DMS53 treated with DMSO at 0.1 percent for 48 hours (cell line): ENCODE data around the gene TRAIP.
"Not testable (repeated sequence)": the region's sequence is repeated elsewhere in the genome, so short reads cannot be mapped to it uniquely, and the experiment has no call there.

Experiments
- DNase-seq: peaks from one replicate; lab custom pipeline; 2025; ENCODE audit not compliant: unreplicated experiment; lab: John Stamatoyannopoulos, UW

Gene TRAIP

DNA sequence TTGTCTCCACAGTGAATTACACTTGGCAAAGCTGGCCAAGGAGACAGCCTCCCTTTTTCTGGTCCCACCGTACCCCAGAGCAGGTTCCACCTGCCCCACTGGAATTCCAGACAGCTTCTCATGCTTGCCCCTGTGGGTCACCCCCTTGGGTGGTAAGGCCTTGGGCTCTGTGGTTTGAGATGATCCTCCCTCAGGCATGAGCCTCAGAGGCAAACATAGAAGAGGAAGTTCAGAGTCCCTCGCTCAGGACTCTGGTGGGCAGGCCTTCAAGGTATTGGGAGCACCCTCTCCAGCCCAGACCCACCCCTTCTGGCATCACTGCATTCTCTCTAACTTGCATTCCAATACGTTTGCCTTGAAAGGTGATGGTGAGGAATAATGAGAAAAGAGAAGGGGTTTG lies 25.0 kb downstream of the TRAIP start:
- no peak for DNase-seq

DNA sequence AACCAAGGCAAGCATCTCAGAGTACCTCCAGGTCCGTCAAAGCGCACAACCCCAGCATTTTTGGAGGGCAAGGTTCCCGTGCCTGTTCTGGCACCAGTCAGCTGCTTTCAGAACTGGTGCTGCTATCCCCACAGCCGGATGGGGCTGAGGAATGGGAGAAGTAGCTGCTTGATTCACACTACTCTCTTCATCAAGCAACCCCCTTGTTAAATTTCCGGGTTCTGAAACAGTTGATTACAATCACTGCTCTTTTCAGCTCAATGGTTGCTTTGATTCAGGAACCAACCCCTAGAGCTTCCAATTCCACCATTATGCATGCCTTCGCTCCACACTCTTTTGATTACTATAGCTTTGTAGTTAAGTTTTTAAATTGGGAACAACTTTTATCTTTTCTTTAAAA lies 30.3 kb downstream of the TRAIP start:
- DNase-seq = no peak

DNA sequence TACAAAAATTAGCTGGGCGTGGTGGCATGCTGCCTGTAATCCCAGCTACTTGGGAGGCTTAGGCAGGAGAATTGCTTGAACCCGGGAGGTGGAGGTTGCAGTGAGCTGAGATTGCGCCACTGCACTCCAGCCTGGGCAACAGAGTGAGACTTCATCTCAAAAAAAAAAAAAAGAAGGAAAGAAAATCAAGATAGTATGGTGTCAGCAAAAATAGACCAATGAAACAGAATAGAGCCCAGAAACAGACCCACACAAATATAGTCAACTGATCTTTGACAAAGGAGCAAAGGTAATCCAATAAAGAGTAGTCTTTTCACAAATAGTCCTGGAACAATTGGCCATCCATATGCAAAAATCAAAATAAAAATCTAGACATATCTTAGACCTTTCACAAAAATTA lies 33.2 kb downstream of the TRAIP start:
- DNase-seq = not testable (repeated sequence)

DNA sequence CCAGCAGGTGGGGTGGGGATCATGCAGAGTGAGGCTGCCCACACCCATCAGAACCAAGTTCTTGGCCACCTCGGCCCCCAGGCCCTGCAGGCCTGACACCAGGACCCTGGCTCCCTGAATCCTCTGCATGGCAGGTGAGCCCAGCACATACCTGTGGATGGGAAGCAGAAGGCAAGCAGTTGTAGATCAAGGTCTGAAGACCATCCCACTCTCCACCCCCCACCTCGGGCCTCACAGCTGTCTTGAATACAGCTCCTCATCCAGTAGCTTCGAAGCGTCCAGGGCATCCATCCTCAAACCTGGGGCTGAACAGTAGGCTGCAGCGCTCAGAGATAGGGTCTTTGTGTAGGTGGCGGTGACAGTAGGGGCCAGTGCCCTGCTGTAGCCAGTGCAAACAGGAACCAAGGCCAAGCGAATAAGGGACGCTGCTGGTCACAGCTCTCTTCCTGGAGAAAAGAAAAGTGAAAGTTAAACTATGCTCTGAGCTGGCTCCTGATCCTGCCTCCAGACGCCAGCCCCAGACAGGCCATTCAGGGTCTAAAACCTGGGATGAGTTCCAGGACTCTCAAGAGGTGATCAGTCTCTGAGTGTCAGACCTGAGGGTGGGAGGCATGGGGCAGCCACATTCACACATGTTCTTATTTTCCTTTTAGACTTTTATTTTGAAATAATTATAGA lies 42.7 kb downstream of the TRAIP start, which contains the start of gene UBA7:
Gene UBA7 (minus strand): TSS at position 457 of the 678 bp plus-strand sequence. CDS start 166 bp downstream, at position 291.
- no peak for DNase-seq

DNA sequence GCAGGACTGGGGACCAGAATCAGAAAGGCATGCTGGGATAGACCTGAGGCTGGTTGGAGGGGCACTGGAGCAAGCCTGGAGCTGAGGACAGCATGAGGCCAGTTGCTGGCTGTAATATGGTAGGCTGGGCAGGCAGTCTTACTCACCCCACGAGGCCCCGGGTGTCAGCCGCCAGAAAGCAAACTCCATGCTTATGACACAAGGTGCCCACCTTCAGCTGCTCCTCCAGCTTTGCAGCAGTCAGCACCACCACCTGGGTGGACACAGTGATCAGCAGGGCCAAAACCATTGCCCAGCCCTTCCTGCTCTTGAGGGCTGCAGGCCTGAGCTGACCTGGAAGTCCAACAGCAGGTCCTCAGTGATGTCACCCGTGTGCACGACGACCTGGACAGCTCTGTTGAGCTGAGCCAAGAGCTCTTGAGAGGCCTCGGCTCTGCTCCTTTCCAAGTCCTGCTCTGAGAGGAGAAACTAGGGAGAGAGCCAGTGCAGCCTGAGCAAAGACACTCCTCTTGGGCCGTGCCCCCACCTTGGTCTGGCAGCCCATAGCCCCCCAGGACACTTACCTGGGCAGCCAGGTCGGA lies 43.4 kb downstream of the TRAIP start:
- no peak for DNase-seq

DNA sequence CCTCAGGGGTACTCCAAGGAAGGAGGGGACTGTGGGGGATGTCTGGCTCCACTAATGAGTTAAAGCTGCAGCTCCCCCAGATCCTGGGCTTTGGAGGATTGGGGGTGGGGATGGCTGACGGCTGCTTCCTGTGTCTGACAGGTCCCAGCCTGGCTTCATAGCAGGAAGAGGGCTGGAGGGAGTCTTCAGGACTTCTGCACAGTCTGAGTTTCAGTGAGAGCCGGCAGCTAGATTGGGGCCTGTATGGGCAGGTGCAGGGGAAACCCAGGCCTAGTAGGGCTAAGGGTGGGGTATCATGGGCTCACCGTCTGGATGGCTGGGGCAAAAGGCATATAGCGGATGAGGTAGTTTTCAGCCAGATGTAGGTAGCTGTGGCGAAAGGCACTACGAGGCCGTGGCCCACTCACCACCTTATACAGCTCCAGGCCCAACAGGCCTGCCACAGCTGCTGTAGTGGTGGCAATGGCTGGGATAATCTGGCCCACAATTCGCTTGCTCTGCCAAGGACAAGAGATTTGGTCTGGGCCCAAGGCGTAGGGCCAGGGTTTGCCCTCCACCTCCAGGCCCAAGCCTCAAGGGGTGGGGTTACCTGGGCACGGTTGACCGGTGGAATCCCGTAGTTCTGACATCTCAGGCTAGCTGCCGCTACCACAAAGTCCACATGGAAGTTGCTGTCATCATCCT lies 48.8 kb downstream of the TRAIP start:
- no peak for DNase-seq

DNA sequence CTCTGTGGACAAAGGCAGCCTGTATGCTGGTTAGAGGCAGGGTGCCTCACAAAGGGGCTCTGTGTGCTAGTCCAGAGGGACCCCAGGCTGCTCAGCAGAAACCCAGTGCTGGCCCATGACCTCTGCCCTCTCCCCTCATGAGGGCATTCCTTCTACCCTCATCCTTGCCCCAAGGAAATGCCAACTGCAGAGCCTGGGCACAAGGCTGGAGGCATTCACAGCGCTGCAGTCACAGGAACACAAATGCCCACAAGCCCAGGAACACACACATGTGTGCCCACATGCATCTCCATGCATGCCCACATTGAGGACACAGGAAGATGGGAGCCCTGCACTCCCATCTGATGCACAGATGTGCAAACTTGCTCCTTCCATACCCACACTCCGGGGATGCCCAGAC lies 49.5 kb downstream of the TRAIP start:
- DNase-seq = no peak

DNA sequence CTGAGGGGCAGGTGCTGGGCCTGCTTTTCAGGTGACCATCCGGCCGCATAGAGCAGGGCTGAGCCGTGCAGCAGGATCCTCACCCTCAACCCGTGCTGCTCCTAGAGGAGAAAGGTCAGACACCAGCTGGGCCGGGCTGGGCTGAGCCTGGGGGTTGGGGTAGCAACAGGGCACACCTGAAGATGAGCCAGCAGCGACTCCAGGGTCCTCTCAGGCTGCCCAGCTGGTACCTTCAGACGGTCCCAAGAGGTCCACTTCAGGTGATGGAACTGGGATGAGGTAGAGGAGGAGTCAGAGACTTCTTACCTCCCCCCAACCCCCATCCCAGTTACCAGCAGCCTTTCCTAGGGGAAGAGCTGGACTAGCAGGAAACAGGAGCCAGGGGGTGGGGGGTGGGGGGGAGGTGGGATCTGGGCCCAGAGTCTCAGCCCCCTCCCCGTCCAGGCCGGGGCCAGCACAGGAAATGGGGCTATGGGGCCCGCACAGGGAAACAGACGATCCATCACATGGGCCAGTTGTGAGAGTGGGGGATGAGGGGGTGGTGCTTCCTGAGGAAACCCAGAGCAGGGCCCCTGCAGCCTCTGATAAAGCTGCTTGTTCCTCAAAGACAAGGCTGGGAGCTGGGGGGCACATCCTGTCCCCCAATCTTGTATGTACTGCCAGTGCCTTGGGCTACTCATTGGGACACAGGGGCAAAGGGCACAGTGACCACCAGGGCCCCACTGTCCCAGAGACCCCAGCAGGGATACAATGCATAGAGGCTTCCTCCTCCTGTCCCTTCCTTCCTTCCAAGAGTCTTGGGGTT lies 50.3 kb downstream of the TRAIP start:
- DNase-seq = no peak

DNA sequence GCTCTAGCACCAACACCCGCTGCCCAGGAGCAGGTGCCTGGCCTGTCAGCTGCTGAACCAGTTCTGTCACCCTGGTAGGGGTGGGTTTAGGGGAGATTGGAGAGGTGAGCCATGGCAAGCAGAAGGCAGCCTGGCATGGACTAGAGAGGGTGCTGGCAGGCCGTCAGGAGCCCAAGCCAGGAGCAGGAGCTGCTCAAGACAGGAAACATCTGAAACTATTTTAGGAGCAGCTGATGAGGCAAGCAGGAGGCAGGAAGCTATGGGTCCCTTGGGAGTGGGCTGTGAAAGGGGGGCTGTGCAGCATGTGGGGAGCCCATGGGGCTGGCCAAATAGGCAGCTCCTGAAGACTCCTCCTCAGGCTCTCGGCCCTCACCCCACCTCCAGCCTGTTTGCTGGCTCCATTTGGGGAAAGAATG lies 51.0 kb downstream of the TRAIP start:
- DNase-seq = peak; percentile 21

DNA sequence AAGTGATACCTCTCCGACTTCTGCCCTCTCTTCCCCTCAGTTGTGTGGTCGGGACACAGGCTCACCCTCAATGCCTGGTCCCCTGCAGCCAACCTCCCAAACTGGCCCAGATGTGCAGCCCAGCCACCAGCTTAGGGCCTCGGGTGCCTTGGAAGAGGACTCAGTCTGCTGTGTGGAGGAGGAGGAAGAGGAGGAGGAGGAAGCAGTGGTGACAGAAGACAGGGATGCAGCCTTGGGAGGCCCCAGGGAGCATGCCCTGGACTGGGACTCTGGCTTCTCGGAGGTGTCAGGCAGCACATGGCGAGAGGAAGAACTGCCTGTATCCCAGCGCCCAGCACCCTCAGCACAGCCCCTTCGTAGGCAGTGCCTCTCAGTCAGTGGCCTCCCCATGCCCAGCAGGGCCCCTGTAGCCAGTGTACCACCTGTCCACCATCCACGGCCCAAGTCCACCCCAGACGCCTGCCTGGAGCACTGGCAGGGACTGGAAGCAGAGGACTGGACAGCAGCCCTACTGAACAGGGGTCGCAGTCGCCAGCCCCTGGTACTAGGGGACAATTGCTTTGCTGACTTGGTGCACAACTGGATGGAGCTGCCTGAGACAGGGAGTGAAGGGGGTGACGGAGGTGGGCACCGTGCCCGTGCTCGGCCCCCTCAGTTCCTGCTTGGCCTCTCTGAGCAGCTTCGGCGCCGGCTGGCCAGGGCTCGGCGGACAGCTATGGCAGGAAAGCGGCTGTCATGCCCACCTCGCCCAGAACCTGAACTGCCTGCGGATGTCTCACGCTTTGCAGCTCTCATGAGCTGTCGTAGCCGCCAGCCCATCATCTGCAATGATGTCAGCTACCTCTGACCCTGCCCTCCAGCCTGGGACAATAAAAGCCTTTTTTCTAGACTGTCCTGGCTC lies 52.0 kb downstream of the TRAIP start:
- DNase-seq = no peak

DNA sequence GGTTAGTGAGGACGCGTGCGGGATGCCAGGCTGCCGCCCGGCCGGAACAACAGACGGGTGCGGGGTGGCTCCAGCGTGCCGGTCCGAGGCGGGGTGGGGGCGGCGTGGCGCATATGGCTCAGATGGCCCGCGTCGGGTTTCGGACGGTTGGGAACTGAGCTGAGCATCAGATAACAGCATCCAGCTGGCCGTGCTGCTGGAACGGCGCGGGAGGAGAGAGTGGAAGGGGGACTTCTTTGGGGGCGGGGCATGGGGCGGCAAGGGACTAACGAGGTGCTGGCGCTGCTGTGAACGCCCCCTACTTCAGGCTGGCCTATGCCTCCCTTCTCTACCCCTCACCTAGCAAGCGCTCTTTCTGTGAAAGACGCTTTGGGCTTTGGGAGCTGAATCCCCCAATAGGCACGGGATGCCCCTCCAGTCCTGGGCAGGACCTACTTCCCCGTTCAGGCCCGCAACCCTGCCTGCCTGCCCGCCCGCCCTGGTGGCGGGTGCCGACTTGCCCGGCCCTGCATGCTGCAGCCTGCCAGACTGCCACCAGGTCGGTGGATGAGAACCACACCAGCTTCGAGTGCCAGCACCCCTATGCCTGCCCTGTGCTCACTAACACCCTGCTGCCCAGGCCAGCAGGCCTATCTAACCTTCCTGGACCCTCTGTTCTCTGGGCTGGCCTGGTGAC lies 52.8 kb downstream of the TRAIP start:
- no peak for DNase-seq

DNA sequence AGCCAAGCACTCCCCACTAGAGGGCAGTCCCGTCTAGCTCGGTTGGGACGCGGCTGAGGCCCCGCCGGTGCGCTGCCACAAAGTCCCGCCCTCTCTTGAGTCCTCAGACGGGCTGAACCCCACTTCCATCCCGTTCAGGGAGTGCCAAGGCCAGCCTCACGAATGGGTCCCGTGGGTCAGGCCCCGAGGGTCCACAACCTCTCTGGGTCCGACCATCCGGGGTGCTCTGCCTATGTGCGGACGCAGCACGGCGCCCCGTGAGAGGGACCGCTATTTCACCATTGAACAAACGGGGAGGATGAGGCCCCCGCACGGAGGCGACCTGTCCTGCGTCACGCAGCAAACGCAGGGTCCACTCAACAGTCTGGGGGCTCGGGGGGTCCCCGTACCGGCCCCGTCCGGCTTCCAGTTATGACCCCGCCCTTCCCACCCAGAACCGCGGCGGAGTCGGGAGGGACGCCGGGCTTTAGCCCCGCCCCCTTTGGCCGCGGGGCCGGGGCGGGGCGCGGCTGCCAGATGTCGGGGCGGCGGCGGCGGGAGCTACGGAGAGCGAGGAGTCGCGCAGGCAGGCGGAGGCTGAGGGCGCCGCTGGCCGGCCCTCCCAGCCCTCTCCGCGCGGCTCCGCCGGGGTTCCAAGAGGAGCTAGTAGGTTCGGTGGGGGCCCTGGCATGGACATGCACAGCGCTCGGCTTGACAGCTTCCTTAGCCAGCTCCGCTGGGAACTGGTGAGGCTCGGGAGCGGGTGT lies 53.5 kb downstream of the TRAIP start, which contains the start of gene INKA1:
Gene INKA1 (plus strand): TSS at position 543 of the 746 bp plus-strand sequence. CDS start 132 bp downstream, at position 675.
- peak; percentile 3 for DNase-seq

DNA sequence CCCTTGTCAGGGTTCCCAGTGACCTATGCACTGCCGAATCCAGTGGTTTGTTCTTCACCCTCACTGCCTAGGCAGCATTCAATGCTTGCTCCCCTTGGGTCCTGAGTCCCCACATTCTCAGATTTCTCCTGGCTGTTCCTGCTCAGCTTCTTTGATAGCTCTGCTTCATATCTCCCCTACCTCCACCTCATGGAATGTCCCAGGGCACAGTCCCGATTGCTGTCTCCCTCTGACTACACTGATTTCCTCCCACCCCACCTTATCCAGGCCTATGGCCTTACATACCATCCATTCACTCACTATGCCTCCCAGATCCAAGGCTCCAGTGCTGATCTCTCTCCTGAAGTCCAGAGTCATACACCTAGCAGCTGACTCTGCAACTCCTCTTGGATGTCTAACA lies 55.2 kb downstream of the TRAIP start:
- DNase-seq = no peak

DNA sequence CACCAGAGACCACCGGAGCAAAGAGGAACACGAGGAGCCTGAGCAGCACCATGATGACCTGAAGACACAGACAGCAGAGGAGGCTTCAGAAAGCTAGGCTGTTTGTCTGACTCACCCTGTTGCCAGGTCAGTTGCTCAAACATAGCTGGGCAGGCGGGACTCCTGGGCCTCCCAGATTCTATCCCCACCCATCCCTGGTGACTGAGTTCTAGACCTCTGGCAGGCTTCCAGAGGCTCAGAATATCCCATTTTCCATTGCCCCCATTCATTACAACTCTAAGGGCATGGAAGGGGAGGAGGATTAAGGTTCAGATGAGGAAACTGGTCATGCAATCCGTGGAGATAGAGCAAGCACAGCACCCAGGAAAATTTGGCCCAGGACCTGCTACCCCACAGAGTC lies 56.6 kb downstream of the TRAIP start, which contains the start of gene CDHR4:
Gene CDHR4 (minus strand): TSS at position 113 of the 400 bp plus-strand sequence. CDS start 61 bp downstream, at position 52.
- DNase-seq = no peak

DNA sequence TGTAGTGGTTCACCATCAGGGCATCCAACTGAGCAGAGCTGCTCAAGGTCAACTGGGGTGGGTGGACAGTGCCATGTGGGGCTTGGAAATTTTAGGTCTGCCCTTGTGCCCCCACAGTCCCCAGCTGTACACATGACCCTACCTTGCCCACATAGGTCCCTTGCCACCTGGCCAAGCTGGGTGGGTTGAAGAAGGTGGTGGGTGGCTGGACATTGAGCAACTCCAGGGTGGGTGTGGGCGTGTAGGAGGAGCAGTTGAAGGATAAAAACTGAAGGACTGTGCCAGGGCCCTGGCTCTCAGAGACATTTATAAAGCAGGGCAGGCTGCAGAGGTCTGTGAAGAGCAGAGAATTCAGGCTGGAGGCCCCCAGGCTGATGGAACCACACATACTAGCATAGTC lies 57.3 kb downstream of the TRAIP start:
- DNase-seq = no peak

DNA sequence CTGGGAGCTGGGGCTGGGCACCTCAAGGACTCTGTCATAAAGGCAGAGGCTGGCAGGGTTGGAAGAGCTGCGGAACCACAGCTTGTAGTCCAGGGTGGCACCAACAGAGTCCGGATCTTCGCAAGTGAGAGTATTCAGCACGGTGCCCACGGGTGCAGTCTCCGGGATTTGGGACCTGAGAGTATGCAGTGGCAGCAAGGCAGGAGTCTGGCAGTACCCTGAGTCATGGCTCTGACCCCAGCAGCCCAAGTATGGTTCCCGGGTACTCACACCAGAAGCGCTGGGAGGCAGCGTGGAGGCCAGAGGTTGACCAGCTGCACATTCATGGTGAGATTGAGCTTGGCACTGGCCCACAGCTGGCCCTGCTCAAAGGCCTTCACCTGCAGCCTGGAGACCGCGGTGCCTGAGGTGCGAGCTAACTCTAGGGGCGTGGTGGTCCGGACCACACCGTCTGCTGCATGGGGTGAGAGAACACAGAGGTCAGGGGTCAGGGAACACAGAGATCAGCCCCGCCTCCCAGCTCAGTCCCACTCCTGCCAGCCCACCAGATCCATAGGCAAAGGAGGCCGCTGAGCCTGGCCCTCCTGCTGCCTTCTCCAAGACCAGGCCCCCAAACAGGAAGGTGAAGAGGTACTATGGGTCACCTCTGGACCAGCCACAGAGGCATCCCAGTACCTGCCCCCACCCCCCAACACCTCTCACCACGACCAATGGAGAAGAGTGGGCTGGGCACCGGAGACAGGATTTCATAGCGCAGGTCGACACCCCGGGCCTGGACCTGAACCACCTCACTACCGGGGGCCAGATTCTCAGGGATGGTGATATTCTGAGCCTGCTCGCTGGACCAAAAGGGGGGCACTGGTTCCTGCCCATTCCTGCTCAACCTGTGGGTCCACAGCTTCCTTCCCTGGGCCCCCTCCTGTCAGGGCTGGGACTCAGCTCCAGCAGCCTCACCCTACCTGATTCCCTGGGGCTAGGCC lies 61.1 kb downstream of the TRAIP start:
- DNase-seq = no peak

DNA sequence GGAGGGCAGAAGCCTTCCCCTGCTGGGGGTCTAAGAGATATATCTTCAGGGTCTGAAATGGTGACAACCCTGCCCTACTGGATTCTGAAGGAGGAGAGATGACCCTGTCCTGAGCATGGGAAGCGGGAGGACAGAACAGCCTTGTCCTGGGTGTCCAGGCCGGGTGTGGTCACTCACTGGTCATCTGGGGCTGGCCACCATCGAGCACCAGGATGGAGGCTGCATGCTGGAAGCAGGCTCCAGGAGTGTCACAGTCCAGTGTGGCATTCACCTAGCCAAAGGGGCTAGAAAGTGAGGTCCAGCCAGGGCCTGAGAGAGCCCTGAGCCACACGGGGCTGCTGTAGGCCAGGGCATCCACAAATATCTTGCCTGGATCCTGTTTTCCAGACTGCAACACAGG lies 61.9 kb downstream of the TRAIP start:
- no peak for DNase-seq
